ENCODE results near the gene OTUD5. TPM values are rescaled to one million over a fixed set of nuclear protein-coding genes. Genes with fewer than 3 reads are reported as not detected.

OTUD5 gene
- total RNA-seq, 1 donor from 2014 or later, result 16.7 TPM

DNA sequence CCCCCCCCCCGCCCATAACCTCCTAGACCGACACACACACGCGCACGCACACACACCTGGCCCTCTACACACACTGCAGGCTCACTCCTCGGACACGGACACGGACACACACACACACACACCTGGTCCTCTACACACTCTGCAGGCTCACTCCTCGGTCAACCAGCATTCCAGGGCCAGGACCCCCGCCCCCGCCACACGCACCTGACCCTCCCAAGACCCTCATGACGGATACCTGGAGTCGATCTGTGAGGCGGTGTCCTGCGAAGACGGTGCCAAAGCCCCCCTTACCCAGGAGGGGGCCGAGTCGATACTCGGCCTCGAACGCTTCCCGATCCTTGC, 39.1 kb downstream of the OTUD5 start:
- ATAC-seq (ENCODE audit: poor library complexity) (no peak), DNase-seq (no peak)
- intact Hi-C loops (cut with DNase I), result no loop called here

- peak; percentile 91 for DNase-seq
- intact Hi-C loops (cut with DNase I), result no loop called here
- peak; percentile 78 for ATAC-seq (ENCODE audit: poor library complexity)
These were observed 40.0 kb downstream of the OTUD5 start for GRCh38 chrX:48917139-48918001.

DNA sequence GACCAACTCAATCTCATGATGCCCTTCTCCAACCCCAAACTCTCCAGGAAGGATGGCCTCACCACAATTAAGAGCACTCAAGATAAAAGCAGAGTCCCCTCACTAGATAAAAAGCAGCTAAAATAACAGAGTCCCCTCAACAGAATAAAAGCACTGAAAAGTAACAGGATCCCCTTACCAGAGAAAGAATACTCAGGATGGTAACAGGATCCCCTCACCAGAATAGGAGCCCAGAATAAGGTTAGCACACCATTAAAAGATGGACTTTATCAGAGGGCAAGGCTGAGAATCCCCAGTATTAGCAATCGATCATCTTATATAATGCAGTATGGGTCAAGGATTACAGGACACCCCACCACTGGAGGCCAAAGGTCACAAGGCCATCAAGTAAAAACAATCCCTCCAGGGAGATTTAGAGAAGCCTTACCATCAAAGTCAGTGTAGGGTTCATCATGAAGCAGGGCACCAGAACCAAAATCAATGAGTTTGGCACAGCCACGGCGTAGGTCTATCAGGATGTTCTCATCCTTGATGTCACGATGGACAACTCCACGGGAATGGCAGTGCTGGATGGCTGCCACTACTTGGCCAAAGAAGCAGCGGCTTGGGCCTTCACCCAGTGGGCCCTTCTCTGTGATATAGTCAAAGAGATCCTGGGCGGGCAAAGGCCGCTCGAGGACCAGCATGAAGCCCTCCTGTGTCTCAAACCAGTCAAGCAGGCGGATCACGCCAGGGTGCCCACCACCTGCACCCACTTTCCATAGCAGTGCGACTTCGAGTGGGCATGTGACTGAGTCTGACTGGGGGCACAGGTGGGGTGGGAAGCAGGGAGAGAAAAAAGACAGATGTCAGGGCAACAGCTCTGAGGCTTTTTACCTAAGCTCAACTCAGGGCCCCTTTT, 42.6 kb downstream of the OTUD5 start:
- intact Hi-C loops (cut with DNase I), result no loop called here
- ATAC-seq (ENCODE audit: poor library complexity) (no peak), DNase-seq (no peak)

DNA sequence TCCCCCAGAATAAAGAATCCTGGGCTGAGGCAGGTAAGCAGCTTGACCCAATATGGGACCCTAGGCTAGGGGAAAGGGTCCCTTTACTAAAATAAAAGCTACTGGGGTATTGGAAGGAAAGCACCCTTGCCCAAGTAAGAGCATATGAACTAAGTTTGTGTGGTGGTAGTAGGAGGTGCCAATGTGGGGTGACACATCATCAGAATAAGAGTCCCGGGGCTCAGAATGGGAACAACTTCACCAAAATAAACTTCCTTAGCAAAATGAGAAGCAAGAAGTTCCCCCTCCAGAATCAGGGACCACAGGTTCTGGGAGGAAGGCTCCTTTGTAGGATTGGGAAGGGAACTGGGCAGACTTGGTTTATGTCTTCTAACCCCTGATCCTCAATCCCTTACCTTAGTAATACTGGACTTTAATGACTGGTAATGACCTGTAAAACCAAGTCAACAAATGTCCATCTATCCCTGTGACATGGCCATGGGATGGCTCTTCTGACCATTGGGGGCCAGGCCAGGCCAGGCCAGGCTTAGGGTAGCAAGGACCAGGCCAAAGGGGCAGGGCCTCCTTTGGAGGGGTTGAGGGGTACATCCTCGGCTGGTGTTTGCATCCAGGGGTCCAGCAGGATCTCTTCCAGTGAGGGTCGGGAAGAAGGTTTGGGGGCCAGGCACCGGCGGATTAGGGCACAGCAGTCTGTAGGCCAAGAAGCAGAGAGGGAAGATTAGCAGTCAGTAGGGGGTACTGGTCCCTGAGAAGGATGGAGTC, 43.6 kb downstream of the OTUD5 start:
- intact Hi-C loops (cut with DNase I), result no loop called here
- ATAC-seq (ENCODE audit: poor library complexity), result no peak

GRCh38 chrX:48911412-48912182, 45.8 kb downstream of the OTUD5 start, which contains the start of gene SLC35A2:
Gene SLC35A2, minus strand, starts transcription at chrX:48911646. Its CDS starts 10 bp downstream, at chrX:48911636.
- peak; percentile 88 for DNase-seq
- peak; percentile 96 for ATAC-seq (ENCODE audit: poor library complexity)
- intact Hi-C loops (cut with DNase I), result no loop called here

More for the DNA sequence above, 43.6 kb downstream of the OTUD5 start:
- no peak for DNase-seq

GRCh38 chrX:48910926-48911411, 46.4 kb downstream of the OTUD5 start:
- intact Hi-C loops (cut with DNase I), result no loop called here
- DNase-seq (no peak), ATAC-seq (ENCODE audit: poor library complexity) (peak; percentile 7)

DNA sequence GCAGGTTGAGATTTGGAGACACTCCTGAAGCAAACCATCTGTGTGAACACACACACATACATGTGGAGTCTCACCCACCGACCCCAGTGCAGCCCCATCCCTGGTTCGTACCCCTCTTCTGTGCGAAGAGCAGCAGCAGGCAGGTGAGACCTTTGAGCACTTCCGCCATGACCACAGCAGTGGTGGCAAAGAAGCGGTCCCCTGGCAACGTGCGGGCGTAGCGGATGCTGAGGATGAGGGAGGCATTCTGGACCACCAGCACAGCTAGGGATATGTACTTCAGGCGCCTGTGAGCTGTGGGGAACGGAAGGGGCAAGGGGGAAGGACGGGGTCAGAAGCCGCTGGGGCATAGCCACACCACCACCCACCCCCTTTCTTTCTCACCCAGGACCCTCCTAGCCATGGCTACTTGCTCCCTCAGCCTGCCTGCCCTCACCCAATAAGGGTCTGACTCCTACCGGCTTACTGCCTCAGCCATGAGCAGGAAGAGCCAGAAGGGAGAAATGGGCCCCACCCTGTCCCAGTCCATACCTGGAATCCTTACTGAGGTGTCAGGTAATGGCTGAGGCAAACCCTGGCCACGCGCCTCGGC, 47.6 kb downstream of the OTUD5 start:
- ATAC-seq (ENCODE audit: poor library complexity), result no peak
- DNase-seq, result no peak
- intact Hi-C loops (cut with DNase I), result no loop called here

GRCh38 chrX:48908600-48908999, 48.8 kb downstream of the OTUD5 start:
- intact Hi-C loops (cut with DNase I), result no loop called here
- ATAC-seq (ENCODE audit: poor library complexity) (no peak), DNase-seq (no peak)

- no peak for ATAC-seq (ENCODE audit: poor library complexity)
- no peak for DNase-seq
- intact Hi-C loops (cut with DNase I), result no loop called here
These were observed 52.2 kb downstream of the OTUD5 start for GRCh38 chrX:48905090-48905790.

- no peak for DNase-seq
- intact Hi-C loops (cut with DNase I), result no loop called here
These were observed 52.8 kb downstream of the OTUD5 start for GRCh38 chrX:48904626-48905025.

DNA sequence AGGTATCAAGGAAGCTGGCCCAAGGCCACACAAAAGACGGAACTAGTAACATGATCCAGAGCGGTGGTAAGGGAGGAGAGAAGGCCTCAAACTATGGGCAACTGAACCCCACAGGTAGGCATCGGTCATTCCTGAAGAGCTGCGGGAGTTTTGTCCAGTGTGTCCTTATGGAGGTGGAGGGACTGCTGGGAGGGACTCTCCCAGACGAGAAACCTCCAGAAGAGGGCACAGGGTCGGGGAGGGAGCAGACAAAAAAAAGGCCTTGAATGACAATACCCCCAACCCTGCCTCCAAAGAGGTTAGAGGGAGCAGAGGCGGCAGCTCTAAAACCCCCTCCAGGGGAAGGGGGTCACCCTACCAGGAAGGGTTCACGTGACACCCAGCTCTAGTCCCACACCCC, 53.2 kb downstream of the OTUD5 start:
- intact Hi-C loops (cut with DNase I), result no loop called here
- DNase-seq (no peak), ATAC-seq (ENCODE audit: poor library complexity) (no peak)

More at GRCh38 chrX:48904626-48905025, 52.8 kb downstream of the OTUD5 start:
- no peak for ATAC-seq (ENCODE audit: poor library complexity)

- DNase-seq (no peak), ATAC-seq (ENCODE audit: poor library complexity) (no peak)
- intact Hi-C loops (cut with DNase I), result no loop called here
These were observed 54.1 kb downstream of the OTUD5 start for GRCh38 chrX:48903290-48903689.

GRCh38 chrX:48902776-48903175, 54.6 kb downstream of the OTUD5 start:
- ATAC-seq (ENCODE audit: poor library complexity) (no peak), DNase-seq (no peak)
- intact Hi-C loops (cut with DNase I), result no loop called here

DNA sequence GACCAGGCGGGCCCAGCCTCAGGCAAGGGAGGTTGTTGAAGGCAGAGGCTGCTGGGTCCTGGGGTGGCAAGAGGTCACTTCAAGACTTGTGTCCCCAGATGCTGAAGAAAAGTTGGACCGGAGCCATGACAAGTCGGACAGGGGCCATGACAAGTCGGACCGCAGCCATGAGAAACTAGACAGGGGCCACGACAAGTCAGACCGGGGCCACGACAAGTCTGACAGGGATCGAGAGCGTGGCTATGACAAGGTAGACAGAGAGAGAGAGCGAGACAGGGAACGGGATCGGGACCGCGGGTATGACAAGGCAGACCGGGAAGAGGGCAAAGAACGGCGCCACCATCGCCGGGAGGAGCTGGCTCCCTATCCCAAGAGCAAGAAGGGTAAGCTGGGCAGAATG, 55.3 kb downstream of the OTUD5 start:
- DNase-seq (no peak), ATAC-seq (ENCODE audit: poor library complexity) (no peak)
- intact Hi-C loops (cut with DNase I), result no loop called here

DNA sequence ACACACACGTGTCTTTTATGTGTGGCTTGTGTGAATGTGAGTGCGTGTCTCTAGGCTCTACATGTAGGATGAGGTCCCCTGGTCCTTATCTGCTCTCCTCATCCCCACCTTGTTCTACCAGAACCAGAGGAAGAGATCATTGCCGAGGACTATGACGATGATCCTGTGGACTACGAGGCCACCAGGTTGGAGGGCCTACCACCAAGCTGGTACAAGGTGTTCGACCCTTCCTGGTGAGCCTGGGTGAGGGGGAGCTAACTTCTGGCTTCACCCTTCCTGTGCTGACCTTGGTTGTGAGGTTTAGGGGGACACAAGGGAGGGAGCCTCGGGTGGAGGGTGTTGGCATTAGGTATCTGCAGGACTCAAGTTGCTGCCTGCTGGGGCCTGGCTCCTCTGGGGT, 56.3 kb downstream of the OTUD5 start:
- no peak for ATAC-seq (ENCODE audit: poor library complexity)
- DNase-seq, result no peak
- intact Hi-C loops (cut with DNase I), result no loop called here

GRCh38 chrX:48899078-48899410, 58.4 kb downstream of the OTUD5 start:
- DNase-seq, result no peak
- no peak for ATAC-seq (ENCODE audit: poor library complexity)
- intact Hi-C loops (cut with DNase I), result loop anchor here (10.0 kb wide), 1 partner anchor 94 kb away; the partner anchor contains the start of gene HDAC6

- ATAC-seq (ENCODE audit: poor library complexity), result peak; percentile 97
- peak; percentile 93 for DNase-seq
- intact Hi-C loops (cut with DNase I), result loop anchor here (10.0 kb wide), 1 partner anchor 93 kb away; the partner anchor contains the start of gene HDAC6
These were observed 59.6 kb downstream of the OTUD5 start, which contains the start of the genes PQBP1 and TIMM17B for GRCh38 chrX:48897625-48898306. Gene PQBP1, plus strand, starts transcription at chrX:48897930. Its CDS starts 580 bp downstream, at chrX:48898510. Gene TIMM17B, minus strand, starts transcription at chrX:48897768. Its CDS starts 19 bp downstream, at chrX:48897749.
